Caki2 (cell line): Measurements from ENCODE around the gene LRRC8C. TPM values are rescaled to one million over a fixed set of nuclear protein-coding genes. Genes with fewer than 3 reads are reported as not detected.
"Not testable (repeated sequence)": the region's sequence is repeated elsewhere in the genome, so short reads cannot be mapped to it uniquely, and the experiment has no call there.

Source experiments
- DNase-seq: peaks from one replicate; pipeline ENCODE4 v3.0.0-alpha.2; 2015; ENCODE audit warnings: low read depth
- in situ Hi-C: cut with HindIII; loops from 2 replicates; pipeline ENCODE4 v1.10.0; 2016; ENCODE audit warnings: low sequenced_read_pairs, low pct_unique_long_range_greater_than_20kb, mixed read lengths
- total RNA-seq: library from RNA; depleted of rRNA; stranded (reverse); fragments of >200 nt; shearing (Covaris generic); gene quantifications from 2 replicates; pipeline ENCODE4 v1.2.3, GENCODE V29; 2014; ENCODE audit warnings: low replicate concordance

Gene LRRC8C
- total RNA-seq, 1 experiment from 2014 or later: 2.3 TPM

GRCh38 chr1:89629146-89629545 is 3.8 kb upstream of the LRRC8C start:
- in situ Hi-C loops: no loop called here
- DNase-seq: no peak

DNA sequence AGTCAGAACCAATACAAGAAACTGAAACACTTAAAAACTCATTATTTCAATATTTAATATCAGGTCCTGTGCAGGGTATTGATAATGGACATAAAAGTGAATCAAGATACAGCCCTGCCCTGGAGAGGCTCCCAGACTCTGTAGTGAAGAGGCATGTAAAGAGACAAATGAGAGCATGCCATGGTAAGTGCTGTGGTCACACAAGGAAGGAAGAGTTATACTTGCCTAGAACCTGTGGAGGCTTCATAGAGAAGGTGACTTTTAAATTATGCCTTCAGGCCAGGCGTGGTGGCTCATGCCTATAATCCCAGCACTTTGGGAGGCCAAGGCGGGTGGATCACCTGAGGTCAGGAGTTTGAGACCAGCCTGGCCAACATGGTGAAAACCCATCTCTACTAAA is 3.3 kb upstream of the LRRC8C start:
- in situ Hi-C loops, DNase-seq: not testable (repeated sequence)

- in situ Hi-C loops: no loop called here
- no peak for DNase-seq
Observed at GRCh38 chr1:89630048-89630447, 2.9 kb upstream of the LRRC8C start.

DNA sequence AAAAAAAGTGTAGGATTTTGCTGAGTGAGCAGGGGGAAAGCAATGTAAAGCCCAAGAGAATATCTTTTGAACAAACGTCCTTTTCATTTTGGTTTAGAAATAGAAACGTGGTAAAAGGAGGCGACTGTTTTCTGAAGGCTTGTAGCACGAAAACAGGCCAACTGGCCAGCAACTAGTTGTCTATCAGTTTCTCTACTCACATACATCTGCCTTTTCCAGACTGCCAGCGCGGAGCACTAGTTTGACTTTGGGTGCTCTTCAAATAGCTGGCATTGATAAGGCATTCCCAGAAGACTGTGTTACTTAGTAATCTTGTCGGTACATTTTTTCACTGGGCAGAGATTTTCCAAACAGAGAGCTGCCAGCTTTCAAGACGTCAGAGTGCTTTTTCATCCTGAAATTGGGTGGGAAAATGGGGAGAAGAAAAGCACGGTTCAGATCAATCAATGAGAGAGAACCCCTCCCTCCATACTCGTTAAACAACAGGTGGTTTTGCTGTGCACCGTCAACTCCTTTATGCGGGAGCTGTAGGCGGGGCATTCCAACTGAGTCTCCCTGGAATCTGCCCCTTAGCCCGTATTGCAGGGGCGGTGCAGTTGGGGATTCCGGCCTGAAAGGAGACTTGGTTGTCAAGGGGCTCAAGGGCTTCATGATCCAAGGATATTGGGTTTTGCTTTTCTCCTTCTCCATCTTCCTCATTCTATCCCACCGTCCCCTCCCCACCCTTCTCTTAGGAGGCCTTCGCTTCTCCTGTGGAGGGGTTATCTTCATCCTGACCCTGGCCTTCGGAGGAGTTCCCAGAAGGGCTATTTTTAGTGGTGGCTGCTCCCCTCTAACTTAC is 884 bp upstream of the LRRC8C start:
- in situ Hi-C loops: no loop called here

GRCh38 chr1:89633248-89633799 is 404 bp downstream of the LRRC8C start:
- in situ Hi-C loops: no loop called here
- DNase-seq: peak; percentile 69

More for the DNA sequence above, 884 bp upstream of the LRRC8C start:
- no peak for DNase-seq

DNA sequence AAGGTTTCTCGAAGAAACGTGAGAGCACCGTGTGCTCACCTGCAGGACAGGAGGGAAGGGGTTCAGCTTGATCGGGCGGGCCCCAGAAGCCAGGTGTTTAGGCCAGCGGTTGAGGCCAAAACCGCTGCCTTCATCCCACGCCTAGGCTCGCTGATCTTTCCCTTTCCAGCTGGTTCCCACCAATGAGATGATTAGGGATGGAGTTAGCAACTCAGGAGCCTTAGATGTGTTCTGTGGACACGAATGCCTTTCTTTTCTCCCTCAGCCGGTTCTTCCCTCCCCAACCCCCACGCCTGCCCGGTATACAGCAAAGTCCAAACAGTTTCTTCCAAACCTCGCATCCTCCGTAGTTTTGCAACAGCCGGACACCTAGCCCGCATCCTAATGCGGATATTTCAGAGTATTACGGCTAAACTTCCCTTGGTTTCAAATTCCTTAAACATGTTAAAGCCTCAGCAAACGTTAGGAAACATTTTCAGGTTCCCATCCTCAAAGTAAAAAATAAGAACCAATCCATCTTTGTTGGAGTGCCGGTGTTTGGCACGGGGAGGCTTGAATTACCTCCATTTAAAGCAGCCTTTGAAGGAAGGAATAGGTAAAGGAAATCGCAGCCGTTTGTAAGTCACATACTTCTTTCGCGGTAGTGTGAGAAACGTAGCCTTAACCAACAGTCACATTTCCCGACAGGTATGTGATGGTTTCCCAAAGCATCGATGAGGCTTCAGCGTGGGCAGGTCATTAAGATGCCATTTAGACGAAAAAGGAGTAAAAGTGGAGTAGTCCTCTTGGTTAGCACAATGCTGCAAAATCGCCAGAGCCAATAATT is 1.1 kb downstream of the LRRC8C start:
- peak; percentile 31 for DNase-seq
- in situ Hi-C loops: no loop called here

DNA sequence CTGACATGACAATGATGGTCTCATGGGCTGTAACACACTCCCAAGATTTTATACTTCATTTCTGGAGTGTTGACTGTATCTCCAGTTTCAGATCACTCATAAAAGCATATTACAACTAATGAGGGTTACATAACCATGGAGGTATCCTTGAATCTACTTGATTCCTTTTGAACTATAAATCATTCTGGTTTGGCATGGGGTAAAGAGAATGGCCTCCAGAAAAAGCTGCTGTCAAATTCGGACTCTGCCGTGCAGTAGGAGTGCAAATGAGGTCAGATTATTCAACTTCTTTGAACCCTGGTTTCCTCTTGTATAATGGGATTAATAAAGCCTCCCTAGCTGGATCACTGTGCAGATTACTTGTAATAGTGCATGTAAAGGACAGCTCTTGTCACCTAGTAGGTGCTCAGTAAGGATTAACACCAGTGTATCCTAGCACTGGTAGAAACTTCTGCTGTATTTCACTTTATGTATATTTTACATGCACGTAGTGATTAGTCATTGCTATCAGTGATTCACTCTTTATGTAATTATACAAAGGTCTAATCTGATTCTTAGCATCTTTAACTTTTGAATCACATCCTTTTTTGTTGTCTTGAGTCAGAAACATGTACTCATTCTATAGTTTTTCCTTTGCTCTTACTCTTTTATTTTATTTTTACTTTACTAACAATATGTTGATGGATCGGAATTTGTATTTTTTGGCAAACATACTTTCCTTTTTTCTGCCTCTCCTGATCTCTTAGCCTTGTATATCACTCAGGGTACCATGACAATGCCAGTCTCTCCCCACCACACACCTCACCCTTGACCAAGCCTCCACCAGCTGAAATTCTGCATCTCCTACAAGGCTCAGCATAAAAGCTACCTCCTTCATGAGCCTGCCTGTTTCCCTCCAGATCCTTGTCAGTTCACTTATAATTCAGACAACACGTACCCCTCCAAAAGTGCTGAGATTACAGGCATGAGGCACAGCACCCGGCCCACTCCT is 3.2 kb downstream of the LRRC8C start:
- peak; percentile 30 for DNase-seq
- in situ Hi-C loops: no loop called here

DNA sequence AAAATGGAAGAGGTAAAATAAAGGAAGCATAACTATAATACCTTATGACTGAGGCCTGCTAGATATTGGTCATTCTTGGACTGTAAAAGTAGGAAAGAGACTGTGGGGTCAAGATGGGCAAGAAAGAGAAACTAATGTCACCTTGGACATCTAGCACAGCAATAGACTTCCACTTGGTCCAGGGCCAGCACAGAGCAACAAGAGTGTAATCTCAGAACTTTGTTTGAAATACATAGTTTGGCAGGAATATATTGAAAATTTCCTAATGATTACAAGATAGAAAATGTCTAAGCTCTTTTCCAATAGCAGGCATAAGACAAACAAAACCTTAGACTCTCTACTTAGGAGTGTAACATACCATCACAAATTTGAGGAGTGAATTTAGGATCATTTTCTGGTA is 4.6 kb downstream of the LRRC8C start:
- DNase-seq: no peak
- in situ Hi-C loops: no loop called here

DNA sequence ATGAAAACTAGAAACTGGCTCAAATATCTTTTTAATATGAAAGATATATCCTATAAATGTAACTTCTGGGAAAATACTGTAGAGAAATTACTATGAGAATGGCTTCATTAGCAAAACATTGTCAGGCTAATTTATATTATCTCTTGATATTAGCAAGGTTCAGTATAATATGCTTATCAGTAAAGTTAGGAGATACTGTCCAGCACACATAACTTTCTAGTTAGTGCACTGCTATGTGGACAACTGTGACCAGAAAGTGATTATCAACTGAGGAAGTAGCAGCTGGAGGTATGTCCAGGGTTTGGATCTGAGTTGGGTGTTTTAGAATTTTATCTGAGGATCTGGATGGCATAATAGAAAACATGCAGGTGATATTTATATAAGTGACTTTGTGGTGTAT is 7.5 kb downstream of the LRRC8C start:
- no peak for DNase-seq
- in situ Hi-C loops: no loop called here

- DNase-seq: no peak
- in situ Hi-C loops: no loop called here
Observed at GRCh38 chr1:89641781-89642180, 8.9 kb downstream of the LRRC8C start.

GRCh38 chr1:89643577-89643976 is 10.7 kb downstream of the LRRC8C start:
- in situ Hi-C loops: no loop called here
- no peak for DNase-seq

DNA sequence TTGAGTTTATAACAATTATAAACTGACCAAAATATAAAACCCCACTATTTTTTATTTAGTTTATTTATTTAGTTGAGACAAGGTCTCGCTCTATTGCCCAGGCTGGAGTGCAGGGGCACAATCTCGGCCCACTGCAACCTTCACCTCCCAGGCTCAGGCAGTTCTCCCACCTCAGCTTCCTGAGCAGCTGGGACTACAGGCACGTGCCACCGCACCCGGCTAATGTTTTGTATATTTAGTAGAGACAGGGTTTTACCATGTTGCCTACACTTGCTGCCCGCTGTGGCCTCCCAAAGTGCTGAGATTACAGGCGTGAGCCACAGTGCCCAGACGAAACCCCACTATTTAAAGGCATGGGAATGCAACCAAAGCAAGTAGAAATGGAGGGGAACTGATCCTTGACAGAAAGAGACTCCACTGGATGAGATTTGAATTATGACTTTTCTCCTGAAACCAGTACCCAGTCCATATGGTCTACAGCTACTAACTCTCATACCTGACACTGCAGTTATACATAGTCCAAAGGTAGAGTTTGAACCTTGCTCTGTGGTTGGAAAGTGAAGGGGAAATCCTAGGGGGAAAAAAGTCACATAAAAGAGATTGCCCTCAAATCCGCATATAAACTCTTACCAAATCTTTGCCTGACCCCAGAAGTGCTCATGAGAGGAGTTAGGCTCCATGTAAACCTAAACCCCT is 11.3 kb downstream of the LRRC8C start:
- no peak for DNase-seq
- in situ Hi-C loops: no loop called here

DNA sequence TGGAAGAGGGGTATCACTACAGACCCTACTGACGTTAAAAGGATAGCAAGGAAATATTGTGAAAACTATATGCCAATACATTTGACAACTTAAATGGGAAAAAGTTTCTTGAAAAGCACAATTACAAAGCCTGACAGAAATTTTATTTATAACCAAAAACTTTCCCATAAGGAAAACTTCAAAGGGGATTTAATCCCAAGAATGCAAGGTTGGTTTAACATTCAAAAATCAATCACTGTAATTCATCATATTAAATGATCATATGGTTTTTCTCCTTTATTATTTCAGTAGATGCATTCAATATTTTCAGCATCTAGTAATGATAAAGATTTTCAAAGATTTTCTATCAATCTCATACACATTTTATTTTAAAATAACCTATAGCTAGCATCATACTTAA is 13.3 kb downstream of the LRRC8C start:
- DNase-seq: no peak
- in situ Hi-C loops: no loop called here

DNA sequence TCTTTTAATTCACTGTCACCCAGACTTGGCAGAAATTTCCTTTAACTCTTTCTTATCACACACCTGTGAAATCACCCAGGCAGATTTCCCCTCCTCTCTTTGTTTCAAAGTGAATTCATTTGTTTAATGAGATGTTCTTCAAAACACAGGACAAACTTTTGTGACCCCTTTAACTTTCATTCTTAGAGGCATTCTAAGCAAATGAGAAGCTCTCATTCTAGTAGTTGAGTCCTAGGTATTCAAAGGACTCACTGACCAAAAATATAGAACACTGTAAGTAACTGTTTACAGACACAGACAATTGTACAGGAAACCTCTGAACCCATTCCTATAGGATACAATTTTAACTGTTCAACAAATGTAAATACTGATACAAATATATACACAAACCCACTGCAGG is 16.9 kb downstream of the LRRC8C start:
- no peak for DNase-seq
- in situ Hi-C loops: no loop called here

- in situ Hi-C loops: no loop called here
- DNase-seq: no peak
Observed at GRCh38 chr1:89652373-89652772, 19.5 kb downstream of the LRRC8C start.

- in situ Hi-C loops: no loop called here
- no peak for DNase-seq
Observed at GRCh38 chr1:89657886-89658285, 25.0 kb downstream of the LRRC8C start.

DNA sequence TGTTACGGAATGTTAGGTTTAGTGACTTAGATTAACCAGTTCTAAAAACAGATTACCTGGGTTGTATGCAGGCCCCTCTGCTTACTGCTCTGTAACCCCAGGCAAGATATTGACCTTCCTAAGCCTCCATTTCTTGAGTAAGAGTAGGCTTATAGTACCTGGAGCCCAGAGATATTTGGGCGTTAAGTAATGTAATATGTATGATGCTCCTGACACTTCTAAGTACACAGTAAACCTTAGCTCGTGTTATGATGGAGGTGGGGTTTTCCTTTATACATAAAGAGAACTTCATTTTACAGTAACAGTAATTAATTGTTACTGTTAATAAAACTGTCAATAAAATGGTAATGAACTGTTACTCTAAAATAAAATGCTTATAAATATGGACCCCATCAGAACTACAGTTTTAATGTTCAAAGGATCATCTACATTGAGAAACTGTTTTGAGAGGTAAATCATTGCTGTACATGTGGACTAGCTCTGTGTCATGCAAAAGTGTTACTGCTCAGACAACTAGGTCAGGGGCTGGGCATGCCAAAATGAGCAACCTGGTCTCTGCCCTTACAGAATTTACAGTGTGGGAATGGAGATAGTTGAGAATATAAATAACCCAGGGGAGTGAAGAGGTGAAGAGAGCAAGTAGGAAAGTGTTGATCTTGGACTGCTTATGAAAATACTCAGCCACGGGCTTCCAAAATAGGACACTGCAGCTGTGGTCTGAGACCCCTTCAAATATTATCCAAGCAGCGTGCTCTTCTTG is 26.6 kb downstream of the LRRC8C start:
- in situ Hi-C loops: no loop called here
- DNase-seq: no peak
